HCT116 (cell line): Measurements from ENCODE around the gene GPR15. TPM values are rescaled to one million over a fixed set of nuclear protein-coding genes. Genes with fewer than 3 reads are reported as not detected.

Experiments used
- ATAC-seq: fragments of 200-7000 bp; cut with Tn5 transposase; 2 replicates; pipeline ENCODE4 v1.9.1; 2020; ENCODE audit warnings: mild to moderate bottlenecking, moderate library complexity
- BruUV-seq: library from RNA; stranded (reverse); fragments of 400-500 nt; replicated peaks from 2 replicates; lab custom pipeline; 2021; lab: Mats Ljungman, UMichigan
- CTCF ChIA-PET: fragments of 300-600 bp; sonication (Branson Sonifier 250); formaldehyde crosslinking; loops from one replicate; lab custom pipeline; 2021; ENCODE audit warnings: antibody characterized with exemption; lab: Charles Lee
- POLR2A ChIA-PET: fragments of 300-600, 350-600 bp; sonication (Branson Sonifier 250); formaldehyde crosslinking; loops from one replicate; lab custom pipeline; 2021; ENCODE audit warnings: antibody characterized with exemption; lab: Charles Lee
- RAD21 ChIA-PET, 2 experiments: fragments of 300-600 bp; sonication (Branson Sonifier 250); formaldehyde crosslinking; loops; one replicate each; lab custom pipeline; 2023; ENCODE audit warnings: low total read pairs in 2 of 2; ENCODE audit not compliant: uncharacterized antibody in 2 of 2, unreplicated experiment in 2 of 2, low non-redundant PET in 1 of 2; lab: Charles Lee
- DNase-seq: peaks from one replicate; pipeline ENCODE4 v3.0.0-alpha.2; 2010; ENCODE audit warnings: low read depth, low spot score
- H2AFZ ChIP-seq: fragments of 200-600 bp; shearing (Covaris generic), sonication (generic); 2 replicates; pipeline ENCODE4 v1.6.1; 2017; ENCODE audit warnings: low read depth, mixed run types, mixed read lengths, antibody characterized with exemption, low read length; ENCODE audit not compliant: poor library complexity, severe bottlenecking
- H3K27ac ChIP-seq: 2 replicates; pipeline ENCODE4 v1.5.1; 2012; ENCODE audit warnings: low read depth, low read length
- H3K27me3 ChIP-seq: fragments of 200-600 bp; sonication (generic); 2 replicates; pipeline ENCODE4 v1.6.1; 2016; ENCODE audit warnings: mixed run types, low read length, mixed read lengths; ENCODE audit not compliant: insufficient read depth
- H3K36me3 ChIP-seq, 2 experiments: fragments of 200-500 bp in 1 of 2; fragments of 200-600 bp in 1 of 2; sonication (Bioruptor generic) in 1 of 2; sonication (generic) in 1 of 2; 2 replicates each; pipeline versions ENCODE4 v1.5.1 to v1.6.1; 2014 to 2016; ENCODE audit warnings: low read length in 2 of 2, inconsistent platforms in 1 of 2, mixed read lengths in 1 of 2, mixed run types in 1 of 2; ENCODE audit not compliant: insufficient read depth in 2 of 2, control insufficient read depth in 1 of 2
- H3K4me1 ChIP-seq, 2 experiments: fragments of 200-600 bp in 1 of 2; sonication (generic) in 1 of 2; 2 replicates each; pipeline versions ENCODE4 v1.5.1 to v1.6.1; 2012 to 2017; ENCODE audit warnings: low read length in 2 of 2, inconsistent platforms in 1 of 2, mild to moderate bottlenecking in 1 of 2, mixed read lengths in 1 of 2, mixed run types in 1 of 2, moderate library complexity in 1 of 2; ENCODE audit not compliant: insufficient read depth in 2 of 2, control insufficient read depth in 1 of 2
- H3K4me2 ChIP-seq: fragments of 200-600 bp; sonication (generic); 2 replicates; pipeline ENCODE4 v1.6.1; 2017; ENCODE audit warnings: mixed run types, low read length, mixed read lengths
- H3K4me3 ChIP-seq, 2 experiments: fragments of 200-600 bp in 1 of 2; sonication (generic) in 1 of 2; replicated peaks in 1 of 2; 2 replicates each; pipeline ENCODE4 v1.5.1; 2011 to 2016; ENCODE audit warnings: low read length in 2 of 2, control low read depth in 1 of 2, low read depth in 1 of 2, mild to moderate bottlenecking in 1 of 2, mixed read lengths in 1 of 2, mixed run types in 1 of 2
- H3K79me2 ChIP-seq: fragments of 200-600 bp; sonication (generic); 2 replicates; pipeline ENCODE4 v1.6.1; 2017; ENCODE audit warnings: mild to moderate bottlenecking, mixed run types, low read length, moderate library complexity, mixed read lengths; ENCODE audit not compliant: insufficient read depth
- H3K9ac ChIP-seq: fragments of 200-600 bp; sonication (generic); 2 replicates; pipeline ENCODE4 v1.6.1; 2016; ENCODE audit warnings: low read length, mixed read lengths
- H3K9me2 ChIP-seq: fragments of 200-600 bp; sonication (generic), shearing (Covaris generic); 2 replicates; pipeline ENCODE4 v1.6.1; 2017; ENCODE audit warnings: mixed run types, mild to moderate bottlenecking, moderate library complexity; ENCODE audit not compliant: insufficient read depth
- H3K9me3 ChIP-seq, 2 experiments: fragments of 200-500 bp in 1 of 2; fragments of 200-600 bp in 1 of 2; sonication (Bioruptor generic) in 1 of 2; sonication (generic) in 1 of 2; 2 replicates each; pipeline ENCODE4 v1.6.1; 2014 to 2017; ENCODE audit warnings: low read length in 2 of 2, mixed read lengths in 2 of 2, inconsistent platforms in 1 of 2, low read depth in 1 of 2, mild to moderate bottlenecking in 1 of 2, mixed run types in 1 of 2, moderate library complexity in 1 of 2; ENCODE audit not compliant: control insufficient read depth in 1 of 2, insufficient read depth in 1 of 2
- H4K20me1 ChIP-seq: fragments of 200-600 bp; sonication (generic), shearing (Covaris generic); 2 replicates; pipeline ENCODE4 v1.6.1; 2017; ENCODE audit warnings: mixed run types, mild to moderate bottlenecking, moderate library complexity; ENCODE audit not compliant: insufficient read depth
- CBX3 ChIP-seq: IDR thresholded peaks from 2 replicates; pipeline ENCODE4 v1.6.1; 2012; ENCODE audit warnings: low read depth
- CEBPB ChIP-seq: IDR thresholded peaks from 2 replicates; pipeline ENCODE4 v1.6.1; 2012; ENCODE audit warnings: low read depth
- CTCF ChIP-seq, 3 experiments: fragments of 200-600 bp in 1 of 3; sonication (generic) in 1 of 3; IDR thresholded peaks in 2 of 3; conservative IDR thresholded peaks in 1 of 3; 2 replicates each; pipeline ENCODE4 v1.5.1; 2012 to 2017; ENCODE audit warnings: low read depth in 2 of 3, low read length in 2 of 3, antibody characterized with exemption in 1 of 3, borderline replicate concordance in 1 of 3, control low read depth in 1 of 3, mild to moderate bottlenecking in 1 of 3, mixed read lengths in 1 of 3, mixed run types in 1 of 3, moderate library complexity in 1 of 3; ENCODE audit not compliant: insufficient read depth in 1 of 3
- ELF1 ChIP-seq: IDR thresholded peaks from 2 replicates; pipeline ENCODE4 v1.6.1; 2012; ENCODE audit warnings: low read depth, borderline replicate concordance
- EZH2 ChIP-seq: fragments of 200-600 bp; sonication (generic); IDR thresholded peaks from 2 replicates; pipeline ENCODE4 v1.6.1; 2017; ENCODE audit warnings: antibody characterized with exemption, mixed run types
- EZH2phosphoT487 ChIP-seq: fragments of 200-600 bp; IDR thresholded peaks from 2 replicates; pipeline ENCODE4 v1.6.1; 2018; ENCODE audit warnings: antibody characterized with exemption, borderline replicate concordance
- FOSL1 ChIP-seq: IDR thresholded peaks from 2 replicates; pipeline ENCODE4 v1.6.1; 2012; ENCODE audit warnings: low read depth
- JUND ChIP-seq: IDR thresholded peaks from 2 replicates; pipeline ENCODE4 v1.6.1; 2012
- MAX ChIP-seq: IDR thresholded peaks from 2 replicates; pipeline ENCODE4 v1.6.1; 2012
- POLR2AphosphoS5 ChIP-seq: IDR thresholded peaks from 2 replicates; pipeline ENCODE4 v1.6.1; 2011; ENCODE audit warnings: mild to moderate bottlenecking, low read depth, low read length, moderate library complexity
- RAD21 ChIP-seq: IDR thresholded peaks from 2 replicates; pipeline ENCODE4 v1.6.1; 2012; ENCODE audit warnings: low read depth, mild to moderate bottlenecking
- REST ChIP-seq: IDR thresholded peaks from 2 replicates; pipeline ENCODE4 v1.6.1; 2012; ENCODE audit warnings: low read depth
- SIN3A ChIP-seq: IDR thresholded peaks from 2 replicates; pipeline ENCODE4 v1.6.1; 2012; ENCODE audit warnings: low read depth
- SP1 ChIP-seq: IDR thresholded peaks from 2 replicates; pipeline ENCODE4 v1.6.1; 2012; ENCODE audit warnings: low read depth
- SRF ChIP-seq: IDR thresholded peaks from 2 replicates; pipeline ENCODE4 v1.6.1; 2012; ENCODE audit warnings: low read depth
- TCF7L2 ChIP-seq: IDR thresholded peaks from 2 replicates; pipeline ENCODE4 v1.7.0; 2011; ENCODE audit warnings: borderline replicate concordance, inconsistent platforms; ENCODE audit not compliant: insufficient read depth, insufficient read length; ENCODE audit errors: extremely low read depth
- YY1 ChIP-seq: IDR thresholded peaks from 2 replicates; pipeline ENCODE4 v1.6.1; 2011; ENCODE audit warnings: low read length, low read depth, moderate library complexity, mild to moderate bottlenecking; ENCODE audit not compliant: insufficient replicate concordance; ENCODE audit errors: extremely low read depth
- ZFX ChIP-seq: fragments of 450-650 bp; IDR thresholded peaks from 2 replicates; pipeline ENCODE4 v1.6.1; 2017
- ZNF274 ChIP-seq: fragments of 200-500 bp; sonication (Bioruptor generic); IDR thresholded peaks from 2 replicates; pipeline ENCODE4 v1.6.1; 2014; ENCODE audit warnings: mild to moderate bottlenecking, low read depth, low read length, inconsistent platforms
- intact Hi-C: fragments of 100-400 bp; cut with micrococcal nuclease; formaldehyde crosslinking; loops from 2 replicates; pipeline ENCODE4 v1.10.0; 2022
- total RNA-seq: library from RNA; stranded (reverse); gene quantifications from one replicate; pipeline ENCODE4 v1.2.1, GENCODE V29; 2021; ENCODE audit not compliant: unreplicated experiment

GPR15 gene
- total RNA-seq, 1 experiment from 2014 or later = 1.1 TPM

GRCh38 chr3:98536456-98537017, 4.8 kb downstream of the GPR15 start:
- Histone ChIP-seq H4K20me1 (no peaks in the 10 kb centered on the region), H2AFZ (no peak overlapping the region), H3K9me3 (no peaks in the 10 kb centered on the region), H3K4me1 (peaks cover 76 to 91% of the 10 kb centered on the region in 2 experiments), H3K9ac (peak overlapping the region; percentile 59), H3K27ac (peak overlapping the region; percentile 91), H3K79me2 (peaks cover 59% of the 10 kb centered on the region), H3K27me3 (no peaks in the 10 kb centered on the region), H3K9me2 (no peaks in the 10 kb centered on the region), H3K4me2 (peak overlapping the region; percentile 56), H3K36me3 (no peaks in the 10 kb centered on the region), H3K4me3 (peak overlapping the region; percentile 23 to 27)
- POLR2A ChIA-PET = interaction anchor here (0.7 to 3.0 kb wide), 6 partner anchors 14 to 29 kb away, joined by 4 to 17 read pairs (median 6); partner anchors contain the start of gene CLDND1
- intact Hi-C loops = no loop called here
- CTCF ChIA-PET = no interaction called here
- DNase-seq = no peak
- TSS peak; percentile 38 for BruUV-seq
- peak; percentile 39 for ATAC-seq
- RAD21 ChIA-PET = no interaction called here
- TF ChIP-seq EZH2 = no peak
- no peak for TF ChIP-seq ZFX
- TF ChIP-seq FOSL1 = peak; percentile 52
- TF ChIP-seq CEBPB = peak; percentile 4; the same call in 1 of the 2 replicates
- TF ChIP-seq EZH2phosphoT487 = no peak
- TF ChIP-seq ELF1 = no peak
- TF ChIP-seq CTCF (IDR thresholded peaks at IDR 0.05 in 2 of 3, conservative IDR thresholded peaks at IDR 0.05 in 1 of 3; ENCODE audit: borderline replicate concordance in 1 of 3, insufficient read depth in 1 of 3, low read depth in 2 of 3, low read length in 2 of 3) = no peak
- no peak for TF ChIP-seq RAD21
- no peak for TF ChIP-seq SRF
- TF ChIP-seq SIN3A = no peak
- no peak for TF ChIP-seq REST
- TF ChIP-seq CBX3 = 0 out of 2 replicates have a peak, but pooled peaks have one; percentile 36
- TF ChIP-seq POLR2AphosphoS5 = 0 out of 2 replicates have a peak, but pooled peaks have one; percentile 27
- TF ChIP-seq TCF7L2 = no peak
- no peak for TF ChIP-seq YY1
- no peak for TF ChIP-seq ZNF274
- TF ChIP-seq MAX = no peak
- TF ChIP-seq SP1 = peak; percentile 62; the same call in 1 of the 2 replicates
- TF ChIP-seq JUND = peak; percentile 57
